Measurements from ENCODE around the gene SLC35F4. TPM values are rescaled to one million over a fixed set of nuclear protein-coding genes. Genes with fewer than 3 reads are reported as not detected.

SLC35F4 gene
- total and polyA plus RNA-seq, 2 of the 8 experiments (the other 6 are each of a cell fraction or from before 2014, with no cell fraction given) = not detected

- H3K56ac ChIP-seq (replicated peaks; ENCODE audit: insufficient read length, low read depth, low read length) = no peak overlapping the region
- H3K23me2 ChIP-seq (ENCODE audit: low read depth, low read length) = no peaks in the 10 kb centered on the region
- no peak overlapping the region for H2BK120ac ChIP-seq (replicated peaks; ENCODE audit: low read depth, low read length)
- no peak overlapping the region for H3K18ac ChIP-seq (ENCODE audit: extremely low read depth, low read length)
- H2AFZ ChIP-seq (ENCODE audit: low read length) = no peak overlapping the region
- H3K9ac ChIP-seq (replicated peaks in 1 of 4; ENCODE audit: extremely low read depth in 1 of 4, low read depth in 3 of 4, low read length in 3 of 4) = no peak overlapping the region
- no peak overlapping the region for H2BK20ac ChIP-seq (ENCODE audit: low read length)
- no peak overlapping the region for H4K8ac ChIP-seq (ENCODE audit: extremely low read depth, insufficient read depth, low read length)
- ChIA-PET POLR2A (ENCODE audit: partially characterized antibody) (no interaction called here), CTCF (ENCODE audit: partially characterized antibody) (interaction anchor here (1.0 to 1.2 kb wide), 2 partner anchors 10 to 257 kb away, joined by 3 read pairs; no protein-coding TSS in a partner anchor)
- DNase-seq (ENCODE audit: low read depth in 1 of 2, low spot score in 2 of 2) (no peak), FAIRE-seq (no peak)
- no peak overlapping the region for H3K4me2 ChIP-seq (ENCODE audit: insufficient read depth in 1 of 2, low read depth in 2 of 2, low read length in 2 of 2)
- H3K36me3 ChIP-seq (ENCODE audit: control insufficient read depth in 2 of 4, insufficient read depth in 4 of 4, low read length in 3 of 4) = no peaks in the 10 kb centered on the region
- H3K4ac ChIP-seq (replicated peaks; ENCODE audit: insufficient read length, low read depth, low read length) = no peak overlapping the region
- no peaks in the 10 kb centered on the region; a peak in 1 of 7 replicates for H3K4me1 ChIP-seq (replicated peaks in 1 of 4; ENCODE audit: control insufficient read depth in 3 of 4, insufficient read depth in 4 of 4, low read length in 3 of 4)
- no peak overlapping the region for H2BK5ac ChIP-seq (ENCODE audit: low read depth, low read length)
- H4K5ac ChIP-seq (ENCODE audit: insufficient read length, low read depth, low read length) = no peak overlapping the region
- no peak overlapping the region for H3K4me3 ChIP-seq (ENCODE audit: extremely low read depth in 1 of 4, insufficient read depth in 2 of 4, low read depth in 3 of 4, low read length in 4 of 4)
- H4K20me1 ChIP-seq (replicated peaks in 1 of 2; ENCODE audit: control insufficient read depth in 1 of 2, insufficient read depth in 2 of 2, low read length in 2 of 2) = no peaks in the 10 kb centered on the region
- no peaks in the 10 kb centered on the region for H3K9me3 ChIP-seq (ENCODE audit: insufficient read depth in 2 of 2, low read depth in 1 of 2, low read length in 1 of 2)
- no peaks in the 10 kb centered on the region for H3K79me1 ChIP-seq (ENCODE audit: low read depth, low read length)
- no peaks in the 10 kb centered on the region for H3K27me3 ChIP-seq (replicated peaks in 1 of 4; ENCODE audit: control insufficient read depth in 3 of 4, extremely low read depth in 1 of 4, insufficient read depth in 3 of 4, low read length in 3 of 4)
- no peak overlapping the region for H2AK5ac ChIP-seq (ENCODE audit: low read depth, low read length)
- H3K79me2 ChIP-seq (ENCODE audit: control insufficient read depth in 1 of 2, insufficient read depth in 2 of 2, low read length in 2 of 2) = no peaks in the 10 kb centered on the region
- H3K27ac ChIP-seq (ENCODE audit: low read depth, low read length) = no peak overlapping the region
- no peak overlapping the region for H4K91ac ChIP-seq (replicated peaks; ENCODE audit: insufficient read length, low read length)
- WGBS, 2 experiments (ENCODE audit: extremely low coverage in 1 of 2, insufficient coverage in 1 of 2, insufficient read length in 1 of 2, insufficient replicate concordance in 2 of 2, low coverage in 1 of 2, low lambda C conversion rate in 2 of 2, missing lambda C conversion rate in 1 of 2) = 84% methylated on average over 2 of the region's 2 CpGs; no CpG with 5 or more reads in 1 of the 2 experiments
- no peak overlapping the region for H3K23ac ChIP-seq (ENCODE audit: insufficient read length)
- no peak overlapping the region for H2BK12ac ChIP-seq (ENCODE audit: low read depth, low read length)
- H3K14ac ChIP-seq (ENCODE audit: insufficient read length) = no peak overlapping the region
- no peak overlapping the region for H2BK15ac ChIP-seq (ENCODE audit: low read length)
- no peak for TF ChIP-seq HDAC6 (IDR thresholded peaks at IDR 0.05; ENCODE audit: low read depth, low read length)
- TF ChIP-seq SIX5 (IDR thresholded peaks at IDR 0.05; ENCODE audit: low read depth, low read length) = no peak
- no peak for TF ChIP-seq SP2 (IDR thresholded peaks at IDR 0.05; ENCODE audit: low read length)
- no peak for TF ChIP-seq SAP30 (IDR thresholded peaks at IDR 0.05; ENCODE audit: insufficient read depth, insufficient replicate concordance, low read length)
- TF ChIP-seq ASH2L (IDR thresholded peaks at IDR 0.05; ENCODE audit: low read length) = no peak
- no peak for TF ChIP-seq YY1 (IDR thresholded peaks at IDR 0.05; ENCODE audit: low read depth, low read length)
- no peak for TF ChIP-seq RAD21 (IDR thresholded peaks at IDR 0.05 in 1 of 2, conservative IDR thresholded peaks at IDR 0.05 in 1 of 2; ENCODE audit: low read depth in 2 of 2, low read length in 2 of 2)
- no peak for TF ChIP-seq SP1 (IDR thresholded peaks at IDR 0.05; ENCODE audit: low read depth, low read length)
- TF ChIP-seq CEBPB (IDR thresholded peaks at IDR 0.05; ENCODE audit: low read depth, low read length) = no peak
- no peak for TF ChIP-seq BCL11A (IDR thresholded peaks at IDR 0.05; ENCODE audit: low read depth in 2 of 2, low read length in 2 of 2)
- no peak for TF ChIP-seq KDM4A (IDR thresholded peaks at IDR 0.05; ENCODE audit: low read depth, low read length, severe bottlenecking)
- no peak for TF ChIP-seq RNF2 (IDR thresholded peaks at IDR 0.05; ENCODE audit: borderline replicate concordance, low read depth, low read length, missing control alignments, poor library complexity, severe bottlenecking)
Measured at GRCh38 chr14:57816568-57817284, 49.2 kb downstream of the SLC35F4 start.
